A549 (cell line): Measurements from ENCODE around the gene MYLK. TPM values are rescaled to one million over a fixed set of nuclear protein-coding genes. Genes with fewer than 3 reads are reported as not detected.

Source experiments
- ATAC-seq, 2 experiments: fragments of 200-7000 bp in 1 of 2; fragments of >200 bp in 1 of 2; cut with Nextera tagmentation in 1 of 2; cut with Tn5 transposase in 1 of 2; 3 replicates each; pipeline versions ENCODE4 v1.8.0 to v1.9.1; 2018 to 2020; ENCODE audit warnings: mild to moderate bottlenecking in 1 of 2, moderate library complexity in 1 of 2
- CTCF ChIA-PET: fragments of 300-600 bp; sonication (Branson Sonifier 250); formaldehyde crosslinking; extraction: SDS; loops from one replicate; lab custom pipeline; 2021; ENCODE audit warnings: antibody characterized with exemption, inconsistent platforms; lab: Yijun Ruan, JAX
- POLR2A ChIA-PET: fragments of 350-600 bp; formaldehyde crosslinking; extraction: SDS; loops from one replicate; lab custom pipeline; 2021; ENCODE audit warnings: antibody characterized with exemption, inconsistent platforms; lab: Yijun Ruan, JAX
- DNase-seq, 2 experiments: peaks; one replicate each; pipeline versions ENCODE4 v3.0.0 to v3.0.0-alpha.2; 2011 to 2016; ENCODE audit warnings: low read depth in 1 of 2, low spot score in 1 of 2
- FAIRE-seq: peaks from 2 replicates; lab custom pipeline; 2011; peaks lifted over from hg19 to GRCh38; lab: Jason Lieb, UNC
- H3K27ac ChIP-seq, 2 experiments: fragments of >200 bp; sonication (Bioruptor Twin); formaldehyde crosslinking; 3 replicates each; pipeline ENCODE4 v1.5.1; 2016 to 2017
- H3K4me1 ChIP-seq: fragments of >200 bp; sonication (Bioruptor Twin); formaldehyde crosslinking; 3 replicates; pipeline ENCODE4 v1.6.1; 2016
- H3K4me2 ChIP-seq: fragments of >200 bp; sonication (Bioruptor Twin); formaldehyde crosslinking; 3 replicates; pipeline ENCODE4 v1.6.1; 2016
- H3K4me3 ChIP-seq: fragments of >200 bp; sonication (Bioruptor Twin); formaldehyde crosslinking; 3 replicates; pipeline ENCODE4 v1.5.1; 2016
- H3K9me3 ChIP-seq: fragments of >200 bp; sonication (Bioruptor Twin); formaldehyde crosslinking; 3 replicates; pipeline ENCODE4 v1.6.1; 2016
- BCL3 ChIP-seq: fragments of >200 bp; sonication (Bioruptor Twin); formaldehyde crosslinking; IDR thresholded peaks from 3 replicates; pipeline ENCODE4 v1.6.1; 2016
- CEBPB ChIP-seq, 2 experiments: fragments of >200 bp in 1 of 2; sonication (Bioruptor Twin) in 1 of 2; formaldehyde crosslinking in 1 of 2; IDR thresholded peaks; 2 replicates each; pipeline ENCODE4 v1.6.1; 2012 to 2016
- CHD4 ChIP-seq: fragments of 200-600 bp; sonication (generic); IDR thresholded peaks from 2 replicates; pipeline ENCODE4 v1.6.1; 2016; ENCODE audit warnings: antibody characterized with exemption, mild to moderate bottlenecking, borderline replicate concordance
- E2F6 ChIP-seq: IDR thresholded peaks from 2 replicates; pipeline ENCODE4 v1.6.1; 2012; ENCODE audit warnings: low read depth, borderline replicate concordance
- EHF ChIP-seq: fragments of 250-450 bp; sonication (Bioruptor Pico); IDR thresholded peaks from 2 replicates; pipeline ENCODE4 v1.5.0; 2020; ENCODE audit warnings: mild to moderate bottlenecking
- EHMT2 ChIP-seq: fragments of 200-600 bp; sonication (generic); IDR thresholded peaks from 2 replicates; pipeline ENCODE4 v1.6.1; 2016; ENCODE audit warnings: antibody characterized with exemption, low read depth, mild to moderate bottlenecking, moderate library complexity
- EP300 ChIP-seq, 2 experiments: fragments of >200 bp; sonication (Bioruptor Twin); formaldehyde crosslinking; IDR thresholded peaks; 2 replicates in 1 of 2; 3 replicates in 1 of 2; pipeline ENCODE4 v1.6.1; 2016 to 2017
- FOSL2 ChIP-seq, 2 experiments: fragments of 450-650 bp in 1 of 2; fragments of >200 bp in 1 of 2; sonication (Bioruptor Twin) in 1 of 2; formaldehyde crosslinking; IDR thresholded peaks; 2 replicates each; pipeline versions ENCODE4 v1.5.0 to v1.6.1; 2016 to 2020; ENCODE audit warnings: mild to moderate bottlenecking in 1 of 2, moderate library complexity in 1 of 2
- FOXS1 ChIP-seq: fragments of 250-450 bp; sonication (Bioruptor Pico); IDR thresholded peaks from 2 replicates; pipeline ENCODE4 v1.5.0; 2020; ENCODE audit warnings: mild to moderate bottlenecking, moderate library complexity
- GATA3 ChIP-seq: IDR thresholded peaks from 2 replicates; pipeline ENCODE4 v1.6.1; 2012; ENCODE audit warnings: borderline replicate concordance
- HOXB13 ChIP-seq: fragments of 250-450 bp; sonication (Bioruptor Pico); IDR thresholded peaks from 2 replicates; pipeline ENCODE4 v1.5.0; 2020; ENCODE audit warnings: low read depth, mild to moderate bottlenecking, moderate library complexity
- HOXB5 ChIP-seq: fragments of 250-450 bp; sonication (Bioruptor Pico); IDR thresholded peaks from 2 replicates; pipeline ENCODE4 v1.5.0; 2020; ENCODE audit warnings: mild to moderate bottlenecking, moderate library complexity
- JUN ChIP-seq, 2 experiments: fragments of >200 bp; sonication (Bioruptor Twin); formaldehyde crosslinking; IDR thresholded peaks; 2 replicates in 1 of 2; 3 replicates in 1 of 2; pipeline ENCODE4 v1.6.1; 2016 to 2017
- JUNB ChIP-seq: fragments of >200 bp; sonication (Bioruptor Twin); formaldehyde crosslinking; IDR thresholded peaks from 2 replicates; pipeline ENCODE4 v1.6.1; 2016
- MAFK ChIP-seq: fragments of 450-650 bp; IDR thresholded peaks from 2 replicates; pipeline ENCODE4 v1.6.1; 2014; ENCODE audit not compliant: partially characterized antibody
- MAX ChIP-seq: IDR thresholded peaks from 2 replicates; pipeline ENCODE4 v1.6.1; 2012
- MAZ ChIP-seq: fragments of 150-350 bp; IDR thresholded peaks from 2 replicates; pipeline ENCODE4 v1.6.1; 2014; ENCODE audit warnings: antibody characterized with exemption, low read depth, low read length, borderline replicate concordance
- NR3C1 ChIP-seq: fragments of >200 bp; sonication (Bioruptor Twin); formaldehyde crosslinking; IDR thresholded peaks from 3 replicates; pipeline ENCODE4 v1.6.1; 2017
- RAD21 ChIP-seq, 2 experiments: fragments of >200 bp in 1 of 2; sonication (Bioruptor Twin) in 1 of 2; formaldehyde crosslinking in 1 of 2; IDR thresholded peaks in 1 of 2; conservative IDR thresholded peaks in 1 of 2; 2 replicates in 1 of 2; 3 replicates in 1 of 2; pipeline ENCODE4 v1.6.1; 2012 to 2018; ENCODE audit warnings: inconsistent platforms in 1 of 2
- SMC3 ChIP-seq: fragments of >200 bp; sonication (Bioruptor Twin); formaldehyde crosslinking; IDR thresholded peaks from 3 replicates; pipeline ENCODE4 v1.6.1; 2018; ENCODE audit warnings: inconsistent platforms
- SREBF2 ChIP-seq: fragments of 450-650 bp; IDR thresholded peaks from 2 replicates; pipeline ENCODE4 v1.6.1; 2014; ENCODE audit warnings: mild to moderate bottlenecking, moderate library complexity
- TFCP2L1 ChIP-seq: fragments of 250-450 bp; sonication (Bioruptor Pico); IDR thresholded peaks from 2 replicates; pipeline ENCODE4 v1.5.0; 2021; ENCODE audit warnings: mild to moderate bottlenecking
- WGBS: methylation state at CpG from one replicate; pipeline ENCODE4 v1.1.6; 2017; ENCODE audit errors: missing lambda C conversion rate; 5-methylcytosine and 5-hydroxymethylcytosine counted together
- polyA plus RNA-seq, 4 experiments: library from polyadenylated mRNA; depleted of rRNA in 3 of 4; stranded (reverse); fragments of >200 nt; fragmentation: RNase III in 1 of 4; extraction: RNeasy Plus Mini Kit Qiagen cat#74134 plus additional on column Dnase treatment in 1 of 4; gene quantifications; 2 replicates in 3 of 4; 3 replicates in 1 of 4; pipeline ENCODE4 v1.2.3, GENCODE V29; 2011 to 2017

Gene MYLK
- polyA plus RNA-seq, 2 of the 4 experiments (the other 2 are of a cell fraction), result 16.9 to 17.4 TPM

- Histone ChIP-seq H3K27ac (peak overlapping the region; percentile 94 to 97), H3K4me3 (no peak overlapping the region), H3K4me1 (peaks cover 71% of the 10 kb centered on the region), H3K9me3 (peaks cover 6% of the 10 kb centered on the region; the same call in 1 of the 3 replicates), H3K4me2 (peak overlapping the region; percentile 65; the same call in 2 of the 3 replicates)
- TF ChIP-seq MAZ, result no peak
- no peak for TF ChIP-seq EHMT2
- TF ChIP-seq CEBPB (IDR thresholded peaks at IDR 0.05), result peak in 1 of 2 experiments; percentile 46; a peak in 1 of 4 replicates
- no peak for TF ChIP-seq MAFK
- TF ChIP-seq FOXS1 (CRISPR knock-in tag), result no peak
- TF ChIP-seq GATA3, result peak; percentile 46; the same call in 1 of the 2 replicates
- DNase-seq (no peak), FAIRE-seq (peak; percentile 70), ATAC-seq (no peak)
- 60% methylated on average over 3 of the region's 3 CpGs for WGBS
- POLR2A ChIA-PET, result no interaction called here
- CTCF ChIA-PET, result interaction anchor here (2.0 to 14.9 kb wide), 2 partner anchors 25 to 99 kb away, joined by 4 to 100 read pairs; no protein-coding TSS in a partner anchor
These were observed 132.7 kb downstream of the MYLK start for GRCh38 chr3:123751433-123751832.

- peaks cover 65% of the 10 kb centered on the region for H3K4me1 ChIP-seq
- WGBS, result 38% methylated on average over 3 of the region's 3 CpGs
- H3K4me2 ChIP-seq, result peak overlapping the region; percentile 65
- H3K27ac ChIP-seq, result peak overlapping the region; percentile 94 to 97
- DNase-seq (peak; percentile 66 to 77), ATAC-seq (peak; percentile 69 to 80), FAIRE-seq (peak; percentile 54)
- H3K4me3 ChIP-seq, result no peak overlapping the region
- POLR2A ChIA-PET, result no interaction called here
- peaks cover 8% of the 10 kb centered on the region; the same call in 1 of the 3 replicates for H3K9me3 ChIP-seq
- TF ChIP-seq SREBF2 (no peak), MAX (peak; percentile 86), FOSL2 (IDR thresholded peaks at IDR 0.05) (peak; percentile 56), FOSL2 (CRISPR knock-in tag; IDR thresholded peaks at IDR 0.05) (peak; percentile 79), JUN (IDR thresholded peaks at IDR 0.05) (peak in 1 of 2 experiments; percentile 71; a peak in 2 of 5 replicates), GATA3 (peak; percentile 80; the same call in 1 of the 2 replicates), CHD4 (no peak), HOXB5 (CRISPR knock-in tag) (peak; percentile 56; the same call in 1 of the 2 replicates), HOXB13 (CRISPR knock-in tag) (0 out of 2 replicates have a peak, but pooled peaks have one; percentile 20), JUNB (peak; percentile 48; the same call in 1 of the 2 replicates), RAD21 (conservative IDR thresholded peaks at IDR 0.05 in 1 of 2, IDR thresholded peaks at IDR 0.05 in 1 of 2) (peak; percentile 38 to 50; a peak in 4 of 5 replicates), EP300 (IDR thresholded peaks at IDR 0.05) (peak in 1 of 2 experiments; percentile 64; a peak in 3 of 5 replicates), TFCP2L1 (no peak), SMC3 (0 out of 3 replicates have a peak, but pooled peaks have one; percentile 39), BCL3 (no peak), CEBPB (IDR thresholded peaks at IDR 0.05) (peak in 1 of 2 experiments; percentile 46; a peak in 1 of 4 replicates), EHF (no peak), E2F6 (peak; percentile 58; the same call in 1 of the 2 replicates), NR3C1 (no peak)
- CTCF ChIA-PET, result interaction anchor here (0.6 to 14.9 kb wide), 5 partner anchors 17 to 167 kb away, joined by 3 to 100 read pairs (median 6); no protein-coding TSS in a partner anchor
These were observed 133.3 kb downstream of the MYLK start for GRCh38 chr3:123750659-123751420.
